ENCODE results near the gene PSMD11. TPM values are rescaled to one million over a fixed set of nuclear protein-coding genes. Genes with fewer than 3 reads are reported as not detected.
A peak's percentile ranks its signal among the peaks of the same experiment; 100 is the strongest.

PSMD11 gene
- total and polyA plus RNA-seq, 4 donors = 47.8 to 87.9 (median 67.6) TPM

DNA sequence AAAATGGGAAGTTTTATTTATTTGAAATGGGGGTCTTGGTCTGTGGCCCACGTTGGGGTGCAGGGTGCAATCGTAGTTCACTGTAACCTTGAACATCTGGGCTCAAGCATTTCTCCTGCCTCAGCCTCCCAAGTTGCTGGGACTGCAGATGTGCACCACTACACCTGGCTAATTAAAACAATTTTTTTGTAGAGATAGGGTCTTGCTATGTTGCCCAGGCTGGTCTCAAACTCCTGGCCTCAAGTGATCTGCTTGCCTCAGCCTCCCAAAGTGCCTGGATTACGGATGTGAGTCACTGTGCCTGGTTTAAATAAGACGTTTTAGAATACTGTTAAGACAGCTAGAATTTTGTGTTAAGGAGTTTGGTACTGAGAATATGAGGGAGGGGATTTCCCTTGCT lies 15.7 kb downstream of the PSMD11 start:
- Histone ChIP-seq H3K27ac (ENCODE audit: low read depth in 1 of 2, low read length in 1 of 2) (no peak overlapping the region), H3K4me1 (ENCODE audit: control insufficient read depth in 5 of 5, insufficient read depth in 5 of 5, low read length in 5 of 5) (peaks cover 0 to 1% (median 0%) of the 10 kb centered on the region in 5 donors), H3K9me3 (ENCODE audit: control insufficient read depth in 4 of 4, insufficient read depth in 3 of 4, low read length in 3 of 4) (no peaks in the 10 kb centered on the region), H3K36me3 (ENCODE audit: control insufficient read depth in 4 of 4, insufficient read depth in 4 of 4, low read length in 4 of 4) (peaks cover 24 to 38% (median 29%) of the 10 kb centered on the region in 4 donors), H3K9ac (ENCODE audit: insufficient read depth in 1 of 2, low read length in 2 of 2) (no peak overlapping the region), H3K27me3 (ENCODE audit: control insufficient read depth in 3 of 3, insufficient read depth in 3 of 3, low read length in 2 of 3) (no peaks in the 10 kb centered on the region), H3K4me3 (no peak overlapping the region)
- DNase-seq = no peak
- WGBS, 2 donors = 96 to 97% methylated on average over 4 of the region's 4 CpGs
- no peak for ATAC-seq (ENCODE audit: insufficient read depth, low FRiP score)
- TF ChIP-seq, protein P1, sequence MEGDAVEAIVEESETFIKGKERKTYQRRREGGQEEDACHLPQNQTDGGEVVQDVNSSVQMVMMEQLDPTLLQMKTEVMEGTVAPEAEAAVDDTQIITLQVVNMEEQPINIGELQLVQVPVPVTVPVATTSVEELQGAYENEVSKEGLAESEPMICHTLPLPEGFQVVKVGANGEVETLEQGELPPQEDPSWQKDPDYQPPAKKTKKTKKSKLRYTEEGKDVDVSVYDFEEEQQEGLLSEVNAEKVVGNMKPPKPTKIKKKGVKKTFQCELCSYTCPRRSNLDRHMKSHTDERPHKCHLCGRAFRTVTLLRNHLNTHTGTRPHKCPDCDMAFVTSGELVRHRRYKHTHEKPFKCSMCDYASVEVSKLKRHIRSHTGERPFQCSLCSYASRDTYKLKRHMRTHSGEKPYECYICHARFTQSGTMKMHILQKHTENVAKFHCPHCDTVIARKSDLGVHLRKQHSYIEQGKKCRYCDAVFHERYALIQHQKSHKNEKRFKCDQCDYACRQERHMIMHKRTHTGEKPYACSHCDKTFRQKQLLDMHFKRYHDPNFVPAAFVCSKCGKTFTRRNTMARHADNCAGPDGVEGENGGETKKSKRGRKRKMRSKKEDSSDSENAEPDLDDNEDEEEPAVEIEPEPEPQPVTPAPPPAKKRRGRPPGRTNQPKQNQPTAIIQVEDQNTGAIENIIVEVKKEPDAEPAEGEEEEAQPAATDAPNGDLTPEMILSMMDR (IDR thresholded peaks at IDR 0.05; ENCODE audit: control extremely low read depth, extremely low read depth) = no peak

DNA sequence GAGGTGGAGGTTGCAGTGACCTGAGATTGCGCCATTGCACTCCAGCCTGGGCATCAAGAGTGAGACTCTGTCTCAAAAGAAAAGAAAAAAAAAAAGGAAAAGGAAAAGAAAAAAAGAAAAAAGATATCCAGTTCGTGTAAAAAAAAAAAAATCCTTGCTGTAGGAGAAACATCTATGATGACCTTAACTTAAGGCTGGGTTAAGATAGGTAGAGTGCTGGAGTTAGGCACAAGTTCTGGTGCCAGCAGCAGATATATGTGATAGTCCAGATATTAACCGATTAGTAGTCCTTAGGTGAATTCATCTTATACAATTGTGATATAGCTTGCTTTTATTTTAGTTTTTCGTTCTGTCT lies 17.2 kb downstream of the PSMD11 start:
- no peak overlapping the region for H3K4me3 ChIP-seq
- peaks cover 24 to 41% (median 29%) of the 10 kb centered on the region in 4 donors for H3K36me3 ChIP-seq (ENCODE audit: control insufficient read depth in 4 of 4, insufficient read depth in 4 of 4, low read length in 4 of 4)
- 73 to 79% methylated on average over 4 of the region's 4 CpGs for WGBS, 2 donors
- TF ChIP-seq, protein P1 (IDR thresholded peaks at IDR 0.05; ENCODE audit: control extremely low read depth, extremely low read depth) = no peak
- peaks cover 0 to 1% (median 0%) of the 10 kb centered on the region in 5 donors for H3K4me1 ChIP-seq (ENCODE audit: control insufficient read depth in 5 of 5, insufficient read depth in 5 of 5, low read length in 5 of 5)
- H3K9me3 ChIP-seq (ENCODE audit: control insufficient read depth in 4 of 4, insufficient read depth in 3 of 4, low read length in 3 of 4) = no peaks in the 10 kb centered on the region
- ATAC-seq (ENCODE audit: insufficient read depth, low FRiP score) (no peak), DNase-seq (no peak)
- H3K9ac ChIP-seq (ENCODE audit: insufficient read depth in 1 of 2, low read length in 2 of 2) = no peak overlapping the region
- H3K27ac ChIP-seq (ENCODE audit: low read depth in 1 of 2, low read length in 1 of 2) = no peak overlapping the region
- H3K27me3 ChIP-seq (ENCODE audit: control insufficient read depth in 3 of 3, insufficient read depth in 3 of 3, low read length in 2 of 3) = no peaks in the 10 kb centered on the region

DNA sequence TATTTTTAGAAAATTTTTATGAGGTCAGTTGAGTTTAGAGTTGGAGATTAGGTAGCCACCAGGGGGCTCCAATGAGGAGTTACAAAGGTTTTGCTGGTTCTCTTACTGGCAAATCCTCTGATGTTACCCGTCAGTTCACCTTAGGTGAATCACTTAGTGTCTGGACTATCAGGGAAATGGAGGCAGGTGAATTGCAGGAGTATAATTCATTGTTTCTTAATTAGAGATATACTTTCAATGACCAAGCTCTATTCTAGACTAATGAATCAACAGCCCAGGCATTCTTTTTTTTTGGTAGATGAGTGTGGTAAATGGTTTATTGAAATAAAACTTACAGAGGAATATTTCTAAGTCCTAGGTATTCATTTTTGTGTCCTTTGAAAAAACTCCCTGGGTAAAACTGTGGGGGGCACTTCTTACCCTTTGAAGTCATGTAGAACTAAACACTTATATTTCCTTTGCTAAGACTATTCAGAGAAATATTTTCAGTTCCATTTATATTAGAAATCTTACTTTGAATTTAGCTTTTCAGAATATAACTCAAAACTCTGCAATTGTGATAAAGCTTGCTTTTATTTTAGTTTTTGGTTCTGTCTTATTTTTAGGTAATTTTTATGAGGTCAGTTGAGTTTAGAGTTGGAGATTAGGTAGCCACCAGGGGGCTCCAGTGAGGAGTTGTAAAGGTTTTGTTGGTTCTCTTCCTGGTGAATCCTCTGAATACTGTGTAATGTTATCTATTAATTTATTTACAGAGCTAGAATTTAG lies 17.7 kb downstream of the PSMD11 start:
- H3K27ac ChIP-seq (ENCODE audit: low read depth in 1 of 2, low read length in 1 of 2) = no peak overlapping the region
- H3K4me1 ChIP-seq (ENCODE audit: control insufficient read depth in 5 of 5, insufficient read depth in 5 of 5, low read length in 5 of 5) = peaks cover 0 to 1% (median 0%) of the 10 kb centered on the region in 5 donors
- no peak overlapping the region for H3K4me3 ChIP-seq
- peaks cover 24 to 41% (median 29%) of the 10 kb centered on the region in 4 donors for H3K36me3 ChIP-seq (ENCODE audit: control insufficient read depth in 4 of 4, insufficient read depth in 4 of 4, low read length in 4 of 4)
- WGBS, 2 donors = 53 to 67% methylated on average over 1 of the region's 1 CpG
- ATAC-seq (ENCODE audit: insufficient read depth, low FRiP score) = peak; percentile 53
- no peaks in the 10 kb centered on the region for H3K27me3 ChIP-seq (ENCODE audit: control insufficient read depth in 3 of 3, insufficient read depth in 3 of 3, low read length in 2 of 3)
- TF ChIP-seq, protein P1 (IDR thresholded peaks at IDR 0.05; ENCODE audit: control extremely low read depth, extremely low read depth) = peak; percentile 20
- H3K9me3 ChIP-seq (ENCODE audit: control insufficient read depth in 4 of 4, insufficient read depth in 3 of 4, low read length in 3 of 4) = no peaks in the 10 kb centered on the region
- no peak overlapping the region for H3K9ac ChIP-seq (ENCODE audit: insufficient read depth in 1 of 2, low read length in 2 of 2)
- DNase-seq = peak; percentile 45 to 54 (median 48)

Measured in lung (tissue), 12 donors.